GM12891 (cell line): Measurements from ENCODE around the gene PIM2.
"Not testable (repeated sequence)": the region's sequence is repeated elsewhere in the genome, so short reads cannot be mapped to it uniquely, and the experiment has no call there.

Experiments used
- POLR2A ChIP-seq: IDR thresholded peaks from 2 replicates; pipeline ENCODE4 v1.6.1; 2011; ENCODE audit warnings: low read depth, low read length, control low read depth
- POLR2AphosphoS5 ChIP-seq: IDR thresholded peaks from 2 replicates; pipeline ENCODE4 v1.6.1; 2011; ENCODE audit warnings: low read depth, low read length, control low read depth
- SPI1 ChIP-seq: IDR thresholded peaks from 2 replicates; pipeline ENCODE4 v1.6.1; 2011; ENCODE audit warnings: low read depth, low read length, control low read depth
- TAF1 ChIP-seq: IDR thresholded peaks from 2 replicates; pipeline ENCODE4 v1.6.1; 2011; ENCODE audit warnings: low read depth, low read length, control low read depth

GRCh38 chrX:48886586-48886985 is 32.2 kb downstream of the PIM2 start:
- TF ChIP-seq POLR2A, POLR2AphosphoS5, SPI1, TAF1: not testable (repeated sequence)
